NB4 (cell line): ENCODE results near the gene KAT7.

Experiments used
- MYC ChIP-seq: IDR thresholded peaks from 2 replicates; pipeline ENCODE4 v1.6.1; 2011; ENCODE audit warnings: low read depth, low read length
- POLR2A ChIP-seq: IDR thresholded peaks from 2 replicates; pipeline ENCODE4 v1.6.1; 2011; ENCODE audit warnings: mild to moderate bottlenecking; ENCODE audit not compliant: insufficient read length; ENCODE audit errors: extremely low read depth
- TF ChIP-seq, protein P1 (sequence below): IDR thresholded peaks from one replicate; pipeline ENCODE4 v1.5.1; 2012; ENCODE audit warnings: low read depth, low read length
- TF ChIP-seq, protein P2 (sequence below): IDR thresholded peaks from 2 replicates; pipeline ENCODE4 v1.6.1; 2011; ENCODE audit warnings: low read depth, low read length

DNA sequence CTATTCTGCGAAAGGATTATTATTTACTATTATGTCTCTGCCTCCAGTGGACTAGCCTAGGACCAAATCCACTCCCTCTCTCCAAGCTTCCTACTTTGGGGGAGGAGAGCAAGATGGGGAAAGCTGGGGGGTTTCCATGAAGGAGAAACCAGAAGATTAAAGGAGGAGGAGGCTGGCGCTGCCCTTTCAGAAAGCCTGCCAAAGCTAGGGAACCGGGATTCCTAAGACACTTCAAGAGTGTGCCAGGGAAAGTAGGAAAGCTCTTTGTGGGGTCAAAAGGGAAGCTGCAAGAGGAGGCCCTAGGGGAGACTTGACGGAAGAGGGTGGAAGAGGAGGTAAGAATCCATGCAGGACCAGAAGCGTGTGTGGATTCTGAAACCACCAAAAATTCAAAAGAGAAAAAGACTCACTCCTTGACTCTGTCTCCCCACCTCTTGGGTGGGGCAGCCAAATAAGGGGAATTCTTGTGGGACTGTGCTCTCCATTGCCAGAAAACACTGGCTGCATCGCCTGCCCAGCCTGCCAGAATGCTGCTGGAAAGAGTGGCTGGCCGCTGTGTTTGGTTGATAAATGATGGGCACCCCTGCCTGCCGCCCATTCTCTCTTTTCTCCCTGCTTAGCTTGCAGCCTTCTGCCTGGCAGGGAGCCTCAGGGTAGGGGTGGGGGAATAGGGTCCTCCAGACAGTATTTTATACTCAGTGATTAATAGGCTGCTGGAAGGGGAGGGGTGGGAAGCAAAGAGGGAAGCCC lies 11.8 kb upstream of the KAT7 start:
- TF ChIP-seq, protein P1, sequence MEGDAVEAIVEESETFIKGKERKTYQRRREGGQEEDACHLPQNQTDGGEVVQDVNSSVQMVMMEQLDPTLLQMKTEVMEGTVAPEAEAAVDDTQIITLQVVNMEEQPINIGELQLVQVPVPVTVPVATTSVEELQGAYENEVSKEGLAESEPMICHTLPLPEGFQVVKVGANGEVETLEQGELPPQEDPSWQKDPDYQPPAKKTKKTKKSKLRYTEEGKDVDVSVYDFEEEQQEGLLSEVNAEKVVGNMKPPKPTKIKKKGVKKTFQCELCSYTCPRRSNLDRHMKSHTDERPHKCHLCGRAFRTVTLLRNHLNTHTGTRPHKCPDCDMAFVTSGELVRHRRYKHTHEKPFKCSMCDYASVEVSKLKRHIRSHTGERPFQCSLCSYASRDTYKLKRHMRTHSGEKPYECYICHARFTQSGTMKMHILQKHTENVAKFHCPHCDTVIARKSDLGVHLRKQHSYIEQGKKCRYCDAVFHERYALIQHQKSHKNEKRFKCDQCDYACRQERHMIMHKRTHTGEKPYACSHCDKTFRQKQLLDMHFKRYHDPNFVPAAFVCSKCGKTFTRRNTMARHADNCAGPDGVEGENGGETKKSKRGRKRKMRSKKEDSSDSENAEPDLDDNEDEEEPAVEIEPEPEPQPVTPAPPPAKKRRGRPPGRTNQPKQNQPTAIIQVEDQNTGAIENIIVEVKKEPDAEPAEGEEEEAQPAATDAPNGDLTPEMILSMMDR: no peak
- TF ChIP-seq POLR2A (no peak), MYC (no peak)
- TF ChIP-seq, protein P2, sequence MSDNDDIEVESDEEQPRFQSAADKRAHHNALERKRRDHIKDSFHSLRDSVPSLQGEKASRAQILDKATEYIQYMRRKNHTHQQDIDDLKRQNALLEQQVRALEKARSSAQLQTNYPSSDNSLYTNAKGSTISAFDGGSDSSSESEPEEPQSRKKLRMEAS: no peak
